NCI-H128 (cell line): ENCODE measurements around the gene PROCA1.
"Not testable (repeated sequence)": the region's sequence is repeated elsewhere in the genome, so short reads cannot be mapped to it uniquely, and the experiment has no call there.

ENCODE experiments used
- DNase-seq: peaks from one replicate; lab custom pipeline; 2025; ENCODE audit not compliant: unreplicated experiment; lab: John Stamatoyannopoulos, UW

PROCA1 gene

DNA sequence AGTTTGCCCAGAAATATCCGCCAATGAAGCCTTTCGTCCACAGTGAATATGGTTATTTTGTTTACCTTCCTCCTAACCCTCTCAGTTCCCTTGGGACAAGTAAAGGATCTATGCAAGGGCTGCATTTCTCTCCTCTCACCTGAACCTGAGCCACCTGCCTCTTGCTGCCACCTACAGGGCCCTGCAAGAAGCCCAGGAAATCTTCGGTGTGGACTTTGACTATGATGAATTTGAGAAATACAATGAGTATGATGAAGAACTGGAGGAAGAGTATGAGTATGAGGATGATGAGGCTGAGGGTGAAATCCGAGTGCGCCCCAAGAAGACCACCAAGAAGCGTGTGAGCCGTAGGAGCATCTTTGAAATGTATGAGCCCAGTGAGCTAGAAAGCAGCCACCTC lies 35.7 kb downstream of the PROCA1 start:
- DNase-seq = no peak

DNA sequence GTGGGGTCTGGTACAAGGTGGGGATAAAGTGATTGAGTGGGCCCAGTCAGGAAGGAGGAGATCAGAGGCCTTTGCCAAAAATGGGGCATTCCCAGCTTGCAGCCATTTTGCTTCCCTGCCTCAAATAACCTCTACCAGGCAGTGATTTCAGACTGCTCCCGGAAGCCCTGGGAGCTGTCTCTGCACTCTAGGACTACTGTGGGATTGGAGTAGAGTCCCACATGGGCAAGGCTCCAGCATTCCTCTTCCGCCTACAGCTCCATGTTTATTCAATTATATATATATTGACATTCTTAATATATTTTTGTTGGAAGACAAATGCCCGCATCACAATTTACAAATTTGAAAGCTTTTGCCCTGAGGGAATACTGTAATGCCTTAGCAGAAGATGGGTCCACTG lies 36.2 kb downstream of the PROCA1 start:
- no peak for DNase-seq

DNA sequence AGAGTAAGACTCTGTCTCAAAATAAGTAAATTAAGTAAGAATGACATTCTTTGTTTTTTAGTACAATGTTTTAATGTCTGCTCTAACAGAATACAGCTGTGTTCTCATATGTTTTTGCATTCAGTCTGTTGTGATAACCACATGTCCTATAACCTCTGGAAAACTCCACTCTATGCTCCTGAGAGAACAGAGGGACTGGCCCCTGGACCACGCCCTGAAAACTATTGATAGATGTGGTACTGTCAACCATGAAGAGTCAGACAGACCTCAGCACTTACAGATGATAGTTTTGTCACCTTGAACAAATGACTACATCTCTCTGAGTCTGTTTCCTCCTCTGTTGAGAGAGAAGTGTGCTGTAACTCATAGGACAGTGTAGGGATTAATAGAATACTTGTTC lies 41.8 kb downstream of the PROCA1 start:
- no peak for DNase-seq

DNA sequence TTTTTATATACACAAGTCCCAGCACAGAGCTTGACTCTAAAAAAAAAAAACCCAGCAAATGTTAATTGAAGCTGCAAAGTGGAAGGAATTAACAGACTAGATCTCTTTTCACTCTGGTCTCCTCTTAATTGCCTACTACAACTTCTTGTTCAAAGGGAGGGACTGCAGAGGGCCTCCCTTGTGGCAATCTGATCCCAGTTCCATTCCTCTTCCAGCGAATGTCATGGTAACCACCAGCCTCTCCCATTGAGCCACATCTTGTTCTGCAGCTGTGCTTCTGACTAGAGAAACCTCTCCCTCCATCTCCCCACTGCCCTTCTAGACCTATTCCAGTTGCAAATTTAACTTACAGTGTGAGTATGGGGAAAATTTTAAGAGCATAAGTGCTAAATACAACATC lies 43.8 kb downstream of the PROCA1 start:
- DNase-seq = no peak

DNA sequence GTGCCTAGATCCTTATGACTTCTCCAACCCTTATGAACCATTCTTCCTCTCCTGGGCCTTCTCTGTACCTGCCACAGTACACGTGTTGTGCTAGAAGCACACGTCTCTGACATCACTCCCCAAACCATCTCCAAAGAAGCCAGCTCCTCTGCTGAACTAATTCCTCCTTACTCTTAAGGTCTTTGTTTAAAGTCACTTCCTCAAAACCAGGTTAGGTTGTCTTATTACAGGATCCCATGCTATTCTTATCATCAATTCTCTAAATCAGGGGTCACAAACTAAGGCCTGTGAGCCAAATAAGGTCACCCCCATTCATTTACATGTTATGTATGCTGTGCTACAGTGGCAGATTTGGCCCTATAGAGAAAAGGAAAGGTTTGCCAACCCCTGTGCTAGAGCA lies 45.7 kb downstream of the PROCA1 start:
- DNase-seq = no peak

DNA sequence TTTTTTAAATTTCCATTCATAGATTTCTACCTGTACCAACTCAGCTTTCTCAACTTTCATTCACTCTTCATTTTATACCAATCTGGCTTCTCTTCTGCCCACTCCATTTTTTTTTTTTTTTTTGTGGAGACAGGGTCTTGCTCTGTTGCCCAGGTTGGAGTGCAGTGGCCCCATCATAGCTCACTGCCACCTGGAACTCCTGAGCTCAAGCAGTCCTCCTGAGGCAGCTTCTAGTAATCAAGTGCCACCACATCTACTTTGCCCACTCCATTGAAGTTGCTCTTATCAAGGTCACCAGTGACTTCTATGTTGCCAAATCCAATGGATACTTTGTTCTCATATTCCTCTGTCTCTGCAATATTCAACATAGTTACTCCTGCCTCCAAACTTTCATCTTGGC lies 48.0 kb downstream of the PROCA1 start:
- DNase-seq = no peak

DNA sequence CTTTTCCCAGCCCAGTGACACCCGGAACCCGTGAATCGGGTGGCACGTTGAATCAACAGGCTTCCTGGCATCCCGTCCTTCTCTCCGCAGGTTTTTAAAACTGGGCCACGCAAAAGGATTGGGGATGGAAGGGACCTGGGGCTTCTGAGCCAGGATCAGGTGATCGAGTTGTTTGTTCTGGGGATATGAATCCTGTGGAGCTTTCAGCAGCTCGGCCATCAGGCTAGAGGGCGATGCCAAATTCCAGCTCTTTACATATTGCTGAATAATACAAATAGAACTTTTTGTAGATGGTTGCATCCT lies 49.2 kb downstream of the PROCA1 start:
- no peak for DNase-seq

DNA sequence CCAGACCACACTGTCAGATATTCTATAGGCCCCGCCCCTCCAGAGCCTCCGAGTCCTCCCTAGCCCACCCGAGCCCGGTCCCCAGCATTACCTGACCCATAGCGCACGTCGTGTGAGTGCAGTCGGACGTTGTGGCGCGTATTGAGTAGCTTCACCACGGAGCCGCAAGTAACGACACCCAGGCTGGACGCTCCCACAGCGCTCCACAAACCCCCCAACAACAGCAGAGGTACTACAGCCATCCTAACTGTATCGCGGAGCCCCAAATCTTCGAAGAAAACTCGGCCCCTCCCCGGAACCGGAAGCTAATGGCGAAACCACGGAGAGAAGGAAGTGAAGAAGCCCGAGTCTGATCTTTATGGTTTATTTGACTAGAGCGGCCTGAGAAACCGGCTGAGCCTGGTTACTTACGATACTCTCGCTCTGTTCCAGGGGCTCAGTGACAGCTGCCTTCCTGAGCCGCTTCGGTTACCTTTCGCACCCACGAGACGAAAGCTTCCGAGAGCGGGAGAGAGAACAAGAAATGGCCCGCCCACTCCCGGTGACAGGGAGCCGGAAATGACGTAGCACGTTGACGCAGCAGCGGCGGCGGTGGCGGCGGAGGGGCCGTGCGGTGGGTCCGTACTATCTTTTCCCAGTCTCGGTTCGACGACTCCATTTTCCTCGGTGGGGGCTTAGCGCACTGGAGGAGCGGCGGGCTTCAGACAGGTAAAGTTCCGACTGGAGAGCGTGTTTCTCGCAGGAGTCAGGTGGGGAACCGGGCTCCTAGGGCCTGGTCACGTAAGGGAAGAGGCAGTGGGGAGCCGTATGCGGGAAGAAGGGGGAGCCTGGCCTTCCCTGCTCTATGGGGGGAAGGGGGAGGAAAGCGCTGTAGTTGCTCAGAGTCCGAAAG lies 49.8 kb downstream of the PROCA1 start, which contains the start of the genes SDF2 and SUPT6H:
Gene SDF2, minus strand, starts transcription at position 272 of the 892 bp plus-strand sequence. Its CDS starts 30 bp downstream, at position 242.
Gene SUPT6H, plus strand, starts transcription at position 571 of the 892 bp plus-strand sequence. CDS start 11,197 bp downstream, outside the sequence.
- DNase-seq = peak; percentile 53

DNA sequence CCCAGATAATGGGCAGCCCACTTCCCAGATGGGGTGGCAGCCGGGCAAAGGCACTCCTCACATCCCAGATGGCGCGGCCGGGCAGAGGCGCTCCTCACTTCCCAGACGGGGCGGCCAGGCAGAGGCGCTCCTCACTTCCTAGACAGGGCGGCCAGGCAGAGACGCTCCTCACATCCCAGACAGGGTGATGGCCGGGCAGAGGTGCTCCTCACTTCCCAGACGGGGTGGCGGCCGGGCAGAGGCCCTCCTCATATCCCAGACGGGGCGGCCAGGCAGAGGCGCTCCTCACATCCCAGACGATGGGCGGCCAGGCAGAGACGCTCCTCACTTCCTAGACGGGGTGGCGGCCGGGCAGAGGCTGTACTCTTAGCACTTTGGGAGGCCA lies 52.2 kb downstream of the PROCA1 start:
- DNase-seq = not testable (repeated sequence)

DNA sequence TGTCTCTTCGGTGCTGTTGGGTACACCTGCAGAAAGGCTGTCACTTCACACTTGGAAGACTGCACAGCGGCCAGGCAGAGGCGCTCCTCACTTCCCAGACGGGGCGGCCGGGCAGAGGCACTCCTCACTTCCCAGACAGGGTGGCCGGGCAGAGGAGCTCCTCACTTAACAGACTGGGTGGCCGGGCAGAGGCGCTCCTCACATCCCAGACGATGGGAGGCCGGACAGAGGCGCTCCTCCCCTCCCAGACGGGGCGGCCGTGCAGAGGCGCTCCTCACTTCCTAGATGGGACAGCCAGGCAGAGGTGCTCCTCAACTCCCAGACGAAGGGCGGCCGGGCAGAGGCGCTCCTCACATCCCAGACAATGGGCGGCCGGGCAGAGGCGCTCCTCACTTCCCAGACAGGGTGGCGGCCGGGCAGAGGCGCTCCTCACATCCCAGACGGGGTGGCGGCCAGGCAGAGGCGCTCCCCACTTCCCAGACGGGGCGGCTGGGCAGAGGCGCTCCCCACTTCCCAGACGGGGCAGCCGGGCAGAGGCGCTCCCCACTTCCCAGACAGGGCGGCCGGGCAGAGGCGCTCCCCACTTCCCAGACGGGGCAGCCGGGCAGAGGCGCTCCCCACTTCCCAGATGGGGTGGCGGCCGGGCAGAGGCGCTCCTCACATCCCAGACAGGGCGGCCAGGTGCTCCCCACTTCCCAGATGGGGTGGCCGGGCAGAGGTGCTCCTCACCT lies 52.8 kb downstream of the PROCA1 start:
- not testable (repeated sequence) for DNase-seq

DNA sequence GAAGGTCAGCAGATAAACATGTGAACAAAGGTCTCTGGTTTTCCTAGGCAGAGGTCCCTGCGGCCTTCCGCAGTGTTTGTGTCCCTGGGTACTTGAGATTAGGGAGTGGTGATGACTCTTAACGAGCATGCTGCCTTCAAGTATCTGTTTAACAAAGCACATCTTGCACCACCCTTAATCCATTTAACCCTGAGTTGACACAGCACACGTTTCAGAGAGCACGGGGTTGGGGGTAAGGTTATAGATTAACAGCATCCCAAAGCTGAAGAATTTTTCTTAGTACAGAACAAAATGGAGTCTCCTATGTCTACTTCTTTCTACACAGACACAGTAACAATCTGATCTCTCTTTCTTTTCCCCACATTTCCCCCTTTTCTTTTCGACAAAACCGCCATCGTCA lies 53.3 kb downstream of the PROCA1 start:
- DNase-seq = not testable (repeated sequence)

DNA sequence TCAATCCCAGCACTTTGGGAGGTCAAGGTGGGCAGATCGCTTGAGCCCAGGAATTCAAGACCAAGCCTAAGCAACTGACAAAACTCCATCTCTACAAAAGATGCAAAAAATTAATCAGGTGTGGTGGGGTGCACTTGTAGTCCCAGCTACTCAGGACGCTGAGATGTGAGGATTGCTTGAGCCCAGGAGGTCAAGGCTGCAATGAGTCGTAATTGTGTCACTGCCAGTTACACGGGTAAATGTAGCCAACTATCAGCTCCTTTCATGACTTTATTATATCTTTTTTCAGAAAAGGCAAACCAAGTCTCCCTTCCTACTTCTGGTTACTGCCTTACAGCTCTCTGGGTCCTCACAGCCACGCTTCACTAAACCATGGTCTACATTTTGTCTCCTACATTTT lies 53.9 kb downstream of the PROCA1 start:
- DNase-seq = no peak

DNA sequence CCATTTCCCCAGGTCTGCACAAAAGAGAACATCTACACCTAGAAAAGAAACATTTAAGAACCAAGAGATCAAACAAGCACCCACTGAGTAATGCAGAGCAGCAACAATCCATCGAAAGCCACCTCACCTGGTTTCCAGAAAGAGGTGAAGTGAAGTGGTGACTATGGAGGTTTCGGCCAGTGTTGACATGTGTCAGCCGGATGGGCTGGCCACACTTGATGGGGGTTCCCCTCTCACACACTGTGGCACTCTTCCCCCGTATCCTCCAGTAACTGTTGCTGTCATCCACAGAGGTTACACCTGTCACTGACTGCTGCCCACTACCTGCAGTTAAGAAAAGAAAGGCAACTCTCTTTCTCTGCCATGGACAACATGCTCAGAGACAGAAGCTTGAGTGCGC lies 56.5 kb downstream of the PROCA1 start:
- no peak for DNase-seq
